ENCODE data around the gene KATNAL1. TPM values are rescaled to one million over a fixed set of nuclear protein-coding genes. Genes with fewer than 3 reads are reported as not detected.

Gene KATNAL1
- total and polyA plus RNA-seq, 2 experiments from 2014 or later: 6.0 to 21.2 TPM

DNA sequence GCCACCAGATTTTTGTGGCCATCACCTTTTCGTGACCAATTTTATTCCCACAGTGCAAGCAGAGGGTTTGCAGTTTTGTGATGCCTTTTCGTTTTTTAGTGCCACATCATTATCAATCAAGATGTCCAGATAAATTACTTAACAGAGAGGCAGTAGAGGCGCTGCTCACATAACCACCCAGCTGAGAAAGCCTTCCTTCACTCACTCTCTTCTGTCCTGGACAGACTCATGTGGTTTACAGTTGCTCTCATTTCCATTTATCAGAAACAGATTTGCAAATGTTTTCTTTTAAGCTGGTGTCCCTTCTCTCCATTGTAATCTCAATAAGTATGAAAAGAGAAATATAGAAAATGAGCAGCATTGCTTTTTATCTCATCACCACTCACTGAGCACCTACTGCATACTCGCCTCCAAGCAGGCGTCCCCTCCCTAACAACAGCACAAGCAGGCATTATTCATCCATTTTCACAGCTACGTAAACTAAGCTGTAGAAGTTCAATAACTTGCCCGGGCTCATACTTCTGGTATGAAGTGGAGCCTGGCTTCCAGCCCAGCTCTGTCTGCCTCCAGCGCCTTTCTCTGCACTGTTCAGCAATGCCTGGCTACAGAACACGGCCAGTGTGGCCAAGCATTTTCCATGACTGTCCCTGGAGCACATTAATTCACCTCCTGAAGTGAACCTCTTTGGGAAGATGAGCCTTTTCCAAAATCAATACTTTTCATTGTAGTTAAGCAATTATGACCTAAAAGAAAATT, 34.6 kb upstream of the KATNAL1 start:
- H3K4me3 ChIP-seq: no peak overlapping the region
- peaks cover 18% of the 10 kb centered on the region for H3K4me1 ChIP-seq (ENCODE audit: low read depth)
- H3K27ac ChIP-seq: no peak overlapping the region
- peak; percentile 28 to 87 for DNase-seq (ENCODE audit: low read depth in 1 of 2, low spot score in 1 of 2)
- no peaks in the 10 kb centered on the region for H3K9me3 ChIP-seq (ENCODE audit: low read depth)
- TF ChIP-seq, protein P1, sequence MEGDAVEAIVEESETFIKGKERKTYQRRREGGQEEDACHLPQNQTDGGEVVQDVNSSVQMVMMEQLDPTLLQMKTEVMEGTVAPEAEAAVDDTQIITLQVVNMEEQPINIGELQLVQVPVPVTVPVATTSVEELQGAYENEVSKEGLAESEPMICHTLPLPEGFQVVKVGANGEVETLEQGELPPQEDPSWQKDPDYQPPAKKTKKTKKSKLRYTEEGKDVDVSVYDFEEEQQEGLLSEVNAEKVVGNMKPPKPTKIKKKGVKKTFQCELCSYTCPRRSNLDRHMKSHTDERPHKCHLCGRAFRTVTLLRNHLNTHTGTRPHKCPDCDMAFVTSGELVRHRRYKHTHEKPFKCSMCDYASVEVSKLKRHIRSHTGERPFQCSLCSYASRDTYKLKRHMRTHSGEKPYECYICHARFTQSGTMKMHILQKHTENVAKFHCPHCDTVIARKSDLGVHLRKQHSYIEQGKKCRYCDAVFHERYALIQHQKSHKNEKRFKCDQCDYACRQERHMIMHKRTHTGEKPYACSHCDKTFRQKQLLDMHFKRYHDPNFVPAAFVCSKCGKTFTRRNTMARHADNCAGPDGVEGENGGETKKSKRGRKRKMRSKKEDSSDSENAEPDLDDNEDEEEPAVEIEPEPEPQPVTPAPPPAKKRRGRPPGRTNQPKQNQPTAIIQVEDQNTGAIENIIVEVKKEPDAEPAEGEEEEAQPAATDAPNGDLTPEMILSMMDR (IDR thresholded peaks at IDR 0.05; ENCODE audit: low read depth, low read length): no peak
- H3K27me3 ChIP-seq: no peaks in the 10 kb centered on the region
- no peaks in the 10 kb centered on the region for H3K36me3 ChIP-seq

- DNase-seq (ENCODE audit: low read depth in 1 of 2, low spot score in 1 of 2): peak; percentile 13 to 85
- H3K27ac ChIP-seq: peak overlapping the region; percentile 9
These were observed 33.2 kb upstream of the KATNAL1 start for GRCh38 chr13:30340331-30341250.

GRCh38 chr13:30339738-30340330, 32.5 kb upstream of the KATNAL1 start:
- TF ChIP-seq, protein P1 (IDR thresholded peaks at IDR 0.05; ENCODE audit: low read depth, low read length): no peak
- H3K4me3 ChIP-seq: no peak overlapping the region
- no peaks in the 10 kb centered on the region for H3K36me3 ChIP-seq
- DNase-seq (ENCODE audit: low read depth in 1 of 2, low spot score in 1 of 2): peak in 1 of 2 donors; percentile 57
- peaks cover 18% of the 10 kb centered on the region for H3K4me1 ChIP-seq (ENCODE audit: low read depth)
- H3K27ac ChIP-seq: peak overlapping the region; percentile 9
- H3K9me3 ChIP-seq (ENCODE audit: low read depth): no peaks in the 10 kb centered on the region
- no peaks in the 10 kb centered on the region for H3K27me3 ChIP-seq

More at GRCh38 chr13:30340331-30341250, 33.2 kb upstream of the KATNAL1 start:
- Histone ChIP-seq H3K36me3 (no peaks in the 10 kb centered on the region), H3K4me1 (ENCODE audit: low read depth) (peaks cover 18% of the 10 kb centered on the region), H3K4me3 (no peak overlapping the region), H3K27me3 (no peaks in the 10 kb centered on the region), H3K9me3 (ENCODE audit: low read depth) (no peaks in the 10 kb centered on the region)
- TF ChIP-seq, protein P1 (IDR thresholded peaks at IDR 0.05; ENCODE audit: low read depth, low read length): no peak

GRCh38 chr13:30338952-30339351, 31.6 kb upstream of the KATNAL1 start:
- H3K36me3 ChIP-seq: no peaks in the 10 kb centered on the region
- no peak overlapping the region for H3K27ac ChIP-seq
- no peaks in the 10 kb centered on the region for H3K9me3 ChIP-seq (ENCODE audit: low read depth)
- TF ChIP-seq, protein P1 (IDR thresholded peaks at IDR 0.05; ENCODE audit: low read depth, low read length): no peak
- H3K27me3 ChIP-seq: no peaks in the 10 kb centered on the region
- no peak overlapping the region for H3K4me3 ChIP-seq
- no peak for DNase-seq (ENCODE audit: low read depth in 1 of 2, low spot score in 1 of 2)
- peaks cover 18% of the 10 kb centered on the region for H3K4me1 ChIP-seq (ENCODE audit: low read depth)

- H3K27me3 ChIP-seq: no peaks in the 10 kb centered on the region
- TF ChIP-seq, protein P1 (IDR thresholded peaks at IDR 0.05; ENCODE audit: low read depth, low read length): no peak
- H3K27ac ChIP-seq: no peak overlapping the region
- peaks cover 18% of the 10 kb centered on the region for H3K4me1 ChIP-seq (ENCODE audit: low read depth)
- no peak overlapping the region for H3K4me3 ChIP-seq
- no peak for DNase-seq (ENCODE audit: low read depth in 1 of 2, low spot score in 1 of 2)
- H3K9me3 ChIP-seq (ENCODE audit: low read depth): no peaks in the 10 kb centered on the region
- H3K36me3 ChIP-seq: no peaks in the 10 kb centered on the region
These were observed 31.0 kb upstream of the KATNAL1 start for GRCh38 chr13:30338331-30338851.

All from cardiac muscle cell (in vitro differentiated cells and primary cell).